Hematopoietic multipotent progenitor cell treated with erythropoietin and hydrocortisone succinate and interleukin-3 and kit ligand, for 8 days (in vitro differentiated cells): ENCODE results near the gene L1TD1.
"Not testable (repeated sequence)": the region's sequence is repeated elsewhere in the genome, so short reads cannot be mapped to it uniquely, and the experiment has no call there.

ENCODE experiments used
- DNase-seq: peaks from one replicate; pipeline ENCODE4 v3.0.0-alpha.2; 2015

L1TD1 gene

DNA sequence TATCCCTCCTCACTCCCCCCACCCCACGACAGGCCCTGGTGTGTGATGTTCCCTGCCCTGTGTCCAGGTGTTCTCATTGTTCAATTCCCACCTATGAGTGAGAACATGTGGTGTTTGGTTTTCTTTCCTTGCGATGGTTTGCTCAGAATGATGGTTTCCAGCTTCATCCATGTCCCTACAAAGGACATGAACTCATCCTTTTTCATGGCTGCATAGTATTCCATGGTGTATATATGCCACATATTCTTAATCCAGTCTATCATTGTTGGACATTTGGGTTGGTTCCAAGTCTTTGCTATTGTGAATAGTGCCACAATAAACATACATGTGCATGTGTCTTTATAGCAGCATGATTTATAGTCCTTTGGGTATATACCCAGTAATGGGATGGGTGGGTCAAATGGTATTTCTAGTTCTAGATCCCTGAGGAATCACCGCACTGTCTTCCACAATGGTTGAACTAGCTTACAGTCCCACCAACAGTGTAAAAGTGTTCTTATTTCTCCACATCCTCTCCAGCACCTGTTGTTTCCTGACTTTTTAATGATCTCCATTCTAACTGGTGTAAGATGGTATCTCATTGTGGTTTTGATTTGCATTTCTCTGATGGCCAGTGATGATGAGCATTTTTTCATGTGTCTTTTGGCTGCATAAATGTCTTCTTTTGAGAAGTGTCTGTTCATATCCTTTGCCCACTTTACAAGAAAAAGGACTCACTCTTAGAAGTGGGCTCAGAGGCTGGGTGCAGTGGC is 45.2 kb downstream of the L1TD1 start:
- DNase-seq, result not testable (repeated sequence)

DNA sequence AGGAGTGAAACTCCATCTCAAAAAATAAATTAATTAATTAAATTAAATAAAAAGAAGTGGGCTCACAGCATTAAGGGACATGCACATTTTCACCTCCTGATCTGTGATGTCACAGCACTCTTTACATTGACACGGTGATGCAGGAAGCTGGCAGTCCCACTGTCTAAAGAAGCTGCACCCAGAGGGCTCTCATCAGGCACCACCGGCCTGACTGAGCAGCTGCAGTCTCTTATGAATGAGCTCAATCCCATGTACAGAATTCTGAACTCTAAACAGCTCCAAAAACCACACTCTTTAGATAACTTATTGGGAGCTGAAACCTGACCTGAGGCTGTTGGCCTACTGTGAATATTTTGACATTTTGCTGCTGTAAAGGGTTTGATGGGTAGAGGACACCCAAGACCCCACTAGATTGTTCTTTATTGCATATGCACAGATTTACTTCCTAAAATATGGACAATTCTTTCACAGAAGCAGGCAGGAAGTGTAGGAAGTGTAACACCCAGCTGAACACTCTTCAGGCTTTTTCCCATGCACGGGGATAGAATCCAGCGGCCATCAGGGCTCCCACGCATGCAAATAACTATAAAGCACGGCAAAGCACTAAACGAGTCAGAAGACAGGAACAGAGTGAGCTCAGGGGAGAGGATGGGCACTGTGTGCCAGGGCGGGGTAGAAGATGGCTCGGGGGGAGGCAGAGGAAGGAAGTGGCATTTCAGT is 46.2 kb downstream of the L1TD1 start:
- no peak for DNase-seq

DNA sequence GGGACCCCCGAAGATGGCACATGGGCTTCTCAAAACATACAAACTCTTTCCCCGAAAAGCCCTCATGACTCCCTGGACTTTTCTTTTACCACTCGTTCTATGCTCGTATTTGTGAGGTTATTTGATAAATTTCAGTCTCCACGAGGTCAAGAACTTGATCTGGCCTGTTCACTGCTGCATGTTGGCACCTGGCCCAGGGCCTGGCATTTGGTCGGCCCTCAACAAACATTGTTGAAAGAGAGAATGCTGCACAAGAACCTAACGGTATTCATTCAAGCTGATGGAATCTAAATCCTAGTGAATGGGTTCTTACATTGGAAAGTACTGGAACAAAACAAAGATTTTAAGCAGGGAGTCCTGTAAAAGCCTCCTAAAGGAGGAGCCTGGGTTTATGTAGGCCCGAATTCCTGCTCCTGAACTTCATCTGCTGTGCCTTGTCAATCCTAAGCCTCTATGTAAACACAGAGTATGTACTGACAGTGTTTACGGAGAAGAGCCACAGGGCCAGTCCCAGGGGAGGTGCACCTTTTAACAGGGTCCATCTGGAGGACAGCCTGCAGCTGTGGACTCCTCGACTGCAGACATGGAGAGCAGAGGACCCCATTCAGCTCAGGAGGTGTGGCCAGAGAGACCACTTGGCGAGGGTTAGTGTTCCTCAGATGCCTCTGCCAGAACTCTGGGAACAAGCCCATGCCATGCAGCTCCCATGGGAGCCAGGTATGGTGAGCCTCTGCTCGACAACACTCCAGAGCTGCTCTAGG is 46.9 kb downstream of the L1TD1 start:
- no peak for DNase-seq

DNA sequence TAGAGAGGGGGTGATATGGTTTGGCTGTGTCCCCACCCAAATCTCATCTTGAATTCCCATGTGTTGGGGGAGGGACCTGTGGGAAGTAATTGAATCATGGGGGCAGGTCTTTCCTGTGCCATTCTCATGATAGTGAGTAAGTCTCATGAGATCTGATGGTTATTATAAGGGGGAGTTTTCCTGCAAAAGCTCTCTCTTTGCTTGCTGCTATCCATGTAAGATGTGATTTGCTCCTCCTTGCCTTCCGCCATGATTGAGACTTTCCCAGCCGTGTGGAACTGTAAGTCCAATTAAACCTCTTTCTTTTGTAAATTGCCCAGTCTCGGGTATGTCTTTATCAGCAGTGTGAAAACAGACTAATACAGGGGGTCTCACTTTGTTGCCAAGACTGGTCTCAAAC is 49.7 kb downstream of the L1TD1 start:
- DNase-seq, result not testable (repeated sequence)

DNA sequence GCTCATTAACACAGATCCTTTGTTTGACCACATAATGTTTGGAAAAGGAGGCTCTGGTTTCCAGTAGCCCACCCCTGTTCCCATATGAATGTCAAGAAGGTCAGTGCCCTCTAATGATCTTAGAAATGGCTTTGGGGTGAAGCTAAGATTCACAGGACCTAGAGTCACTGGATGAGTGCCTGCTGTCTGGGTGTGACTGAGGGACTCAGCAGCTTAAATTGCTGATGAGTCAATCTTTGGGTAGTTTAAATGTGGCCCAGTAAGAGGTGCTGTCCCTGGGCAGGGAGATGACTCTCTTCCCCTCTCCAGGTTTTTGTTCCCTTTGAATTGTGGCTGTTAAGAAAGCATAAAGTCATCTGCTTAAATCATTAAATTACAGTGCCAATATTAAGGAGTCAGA is 50.6 kb downstream of the L1TD1 start:
- no peak for DNase-seq

DNA sequence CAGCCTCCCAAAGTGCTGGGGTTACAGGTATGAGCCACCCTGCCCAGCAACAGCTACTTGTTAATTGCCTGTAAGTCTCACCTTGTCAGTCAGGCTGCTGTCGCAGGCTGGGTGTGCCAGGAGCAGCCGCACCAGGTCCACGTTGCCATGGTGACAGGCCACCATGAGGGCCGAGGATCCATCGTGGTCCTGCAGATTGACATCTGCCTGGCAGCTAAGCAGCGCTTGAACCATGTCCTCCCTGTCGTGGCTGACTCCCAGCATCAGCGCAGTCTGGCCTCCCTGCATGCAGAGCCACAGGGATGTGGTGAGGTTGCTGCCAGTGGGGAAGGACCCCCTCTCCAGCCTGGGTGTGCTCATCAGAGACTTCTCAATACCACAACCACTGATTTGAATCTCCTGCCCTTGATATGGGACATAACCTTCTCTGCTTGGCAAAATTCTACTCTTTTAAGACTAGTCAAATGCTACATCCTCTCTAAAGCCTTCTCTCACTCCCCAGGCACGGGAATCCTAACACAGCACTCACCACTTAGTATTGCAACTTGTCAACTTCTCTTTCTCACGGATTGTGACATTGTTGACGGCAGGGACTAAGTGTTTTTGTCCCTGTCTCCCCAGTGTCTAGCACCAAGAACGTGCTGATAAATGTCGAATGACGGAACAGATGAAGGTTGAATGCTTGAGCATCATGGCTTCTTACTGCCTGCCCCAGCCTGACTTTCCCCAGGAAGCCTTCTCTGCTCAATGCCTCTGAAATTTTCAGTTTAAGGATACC is 52.9 kb downstream of the L1TD1 start:
- no peak for DNase-seq

DNA sequence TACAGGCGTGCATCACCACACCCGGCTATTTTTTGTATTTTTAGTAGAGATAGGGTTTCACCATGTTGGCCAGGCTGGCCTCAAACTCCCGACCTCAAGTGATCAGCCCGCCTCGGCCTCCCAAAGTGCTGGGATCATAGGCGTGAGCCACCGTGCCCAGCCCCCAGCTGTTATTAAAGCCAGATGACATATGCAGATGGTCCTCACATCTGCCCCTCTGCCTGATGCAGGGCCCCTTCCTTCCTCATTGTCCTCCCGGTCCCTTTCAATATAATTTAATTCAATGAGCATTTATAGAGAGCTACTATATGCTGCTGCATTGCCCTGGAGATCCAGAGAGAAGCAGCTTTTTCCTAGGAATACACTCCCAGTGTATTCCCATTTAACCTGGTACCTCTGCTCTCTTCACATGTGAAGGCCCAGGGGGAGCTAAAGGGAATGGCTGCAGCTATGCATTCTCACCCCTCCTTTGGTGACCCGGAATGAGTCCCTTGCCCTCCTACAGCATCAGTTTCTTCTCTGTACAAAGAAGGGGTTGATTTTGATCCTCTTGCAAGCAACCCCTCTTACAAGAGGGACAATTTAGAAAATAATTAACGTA is 55.6 kb downstream of the L1TD1 start:
- DNase-seq, result no peak

DNA sequence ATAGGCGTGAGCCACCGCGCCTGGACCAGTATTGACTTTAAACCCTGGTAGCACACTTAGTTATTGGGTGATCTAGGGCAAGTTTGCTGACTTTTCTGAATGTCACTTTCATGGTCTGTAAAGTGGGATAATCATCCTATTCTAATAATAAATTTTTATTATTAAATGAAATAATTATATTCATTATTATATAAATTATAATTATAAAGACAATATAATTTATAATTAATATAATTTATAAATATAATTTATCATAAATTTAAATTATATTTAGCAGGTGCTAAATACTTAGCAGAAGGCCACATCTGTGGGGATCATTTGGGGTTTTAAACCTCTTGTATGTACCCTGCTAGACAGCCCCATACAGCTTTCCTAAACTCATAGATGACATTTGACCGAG is 64.9 kb downstream of the L1TD1 start:
- DNase-seq, result no peak

DNA sequence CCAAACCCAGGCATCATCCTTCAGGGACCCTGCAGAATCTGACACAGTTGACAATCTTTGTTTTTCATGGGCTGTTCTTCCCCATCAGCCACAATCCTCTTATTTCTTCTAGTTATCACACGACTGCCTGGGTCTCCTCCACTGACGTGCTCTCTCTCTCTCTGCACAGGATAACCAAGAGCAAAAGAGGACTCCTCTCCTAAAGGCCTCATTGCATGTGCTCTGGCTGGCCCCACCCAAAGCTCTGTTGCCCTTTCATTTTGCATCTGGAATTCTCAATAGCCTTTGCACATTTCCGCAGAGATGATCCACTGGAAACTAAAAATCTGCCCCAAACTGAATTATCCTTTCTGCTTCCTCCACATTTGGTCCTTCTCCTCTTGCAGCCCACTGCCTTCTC is 66.0 kb downstream of the L1TD1 start:
- DNase-seq, result no peak
